Fibroblast of pulmonary artery (primary cell): ENCODE measurements around the gene ZNF84.

Experiments used
- DNase-seq: peaks from one replicate; pipeline ENCODE4 v3.0.0-alpha.2; 2010; ENCODE audit warnings: low read depth
- H3K4me3 ChIP-seq: replicated peaks from 2 replicates; pipeline ENCODE4 v1.5.1; 2011; ENCODE audit warnings: low read depth, mild to moderate bottlenecking, control low read depth, low read length, moderate library complexity
- CTCF ChIP-seq: IDR thresholded peaks from 2 replicates; pipeline ENCODE4 v1.5.1; 2011; ENCODE audit warnings: mild to moderate bottlenecking, control low read depth, low read length, inconsistent platforms; ENCODE audit errors: missing control alignments

ZNF84 gene

DNA sequence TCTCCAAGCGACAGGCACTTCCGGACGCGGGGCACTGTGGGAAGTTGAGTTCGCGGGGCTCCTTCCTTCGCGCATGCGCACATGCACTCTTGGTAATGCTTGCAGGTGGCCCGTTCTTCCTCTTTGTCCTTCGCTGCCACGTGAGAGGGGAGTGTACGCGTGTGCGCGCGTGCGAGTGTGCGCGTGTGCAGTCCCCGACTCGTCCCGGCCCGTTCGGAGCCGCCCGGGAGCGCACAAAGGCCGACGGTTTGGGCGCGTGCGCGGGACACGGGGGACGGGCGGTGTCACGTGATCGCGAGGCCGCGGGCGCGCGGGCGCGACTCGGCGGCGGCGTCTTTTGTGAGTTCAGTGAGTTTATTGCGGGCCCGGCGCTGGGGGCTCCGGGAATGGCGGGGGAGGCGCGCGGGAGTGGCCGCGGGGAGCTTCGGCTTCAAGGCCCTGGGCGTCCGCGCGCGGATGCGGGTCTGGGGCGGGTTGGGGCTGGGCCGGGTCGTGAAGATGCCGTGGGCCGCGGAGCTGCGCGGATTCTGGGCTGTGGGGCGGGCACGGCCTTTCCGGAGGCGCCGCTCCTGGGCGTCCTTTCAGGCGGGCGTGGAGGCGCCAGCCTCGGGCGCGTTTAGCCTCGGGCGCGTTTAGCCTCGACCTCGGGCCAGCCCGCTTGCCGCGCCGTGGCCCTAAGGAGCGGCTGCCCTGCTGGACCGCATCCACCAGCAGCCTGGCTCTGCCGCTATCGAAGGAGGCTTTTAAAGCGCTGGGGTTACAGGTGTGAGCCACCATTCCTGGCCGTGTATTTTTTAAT, at the start of gene ZNF84:
Gene ZNF84 (plus strand): TSS at position 303 of the 799 bp plus-strand sequence. CDS start 3,959 bp downstream, outside the sequence.
- DNase-seq: peak; percentile 99
- H3K4me3 ChIP-seq: peak within 1 kb of the TSS; percentile 81
- no peak for TF ChIP-seq CTCF

DNA sequence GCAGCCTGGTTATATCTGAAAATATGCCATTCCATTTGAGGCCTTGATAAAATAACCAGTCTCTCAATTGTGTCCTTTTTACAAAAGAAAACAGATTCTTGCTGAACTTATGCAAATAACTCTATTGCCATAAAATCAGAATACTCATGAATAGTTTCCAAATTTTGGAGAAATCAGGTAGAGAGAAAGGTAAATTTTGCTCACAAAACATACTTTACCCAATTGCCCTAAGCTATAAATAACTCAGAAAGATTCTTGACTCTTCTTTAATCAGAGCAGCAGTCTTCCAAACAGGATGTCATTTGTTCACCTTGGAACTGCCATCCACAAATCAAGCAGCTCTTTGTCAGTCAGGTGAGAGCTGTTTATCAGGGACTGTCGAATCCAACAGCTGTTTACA, 38.6 kb upstream of the ZNF84 start:
- TF ChIP-seq CTCF: no peak
- DNase-seq: no peak

DNA sequence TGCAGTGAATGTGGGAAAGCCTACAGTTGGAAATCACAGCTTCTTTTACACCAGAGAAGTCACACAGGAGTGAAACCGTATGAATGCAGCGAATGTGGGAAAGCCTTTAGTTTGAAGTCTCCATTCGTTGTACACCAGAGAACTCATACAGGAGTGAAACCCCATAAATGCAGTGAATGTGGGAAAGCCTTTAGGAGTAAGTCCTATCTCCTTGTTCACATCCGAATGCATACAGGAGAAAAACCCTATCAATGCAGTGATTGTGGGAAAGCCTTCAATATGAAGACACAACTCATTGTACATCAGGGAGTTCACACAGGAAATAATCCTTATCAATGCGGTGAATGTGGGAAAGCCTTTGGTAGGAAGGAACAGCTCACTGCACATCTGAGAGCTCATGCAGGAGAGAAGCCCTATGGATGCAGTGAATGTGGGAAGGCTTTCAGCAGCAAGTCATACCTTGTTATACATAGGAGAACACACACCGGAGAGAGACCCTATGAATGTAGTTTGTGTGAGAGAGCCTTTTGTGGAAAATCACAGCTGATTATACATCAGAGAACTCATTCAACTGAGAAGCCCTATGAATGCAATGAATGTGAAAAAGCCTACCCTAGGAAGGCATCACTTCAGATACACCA, 26.5 kb upstream of the ZNF84 start:
- H3K4me3 ChIP-seq: no peak overlapping the region
- DNase-seq: no peak
- no peak for TF ChIP-seq CTCF

More for the DNA sequence above, 38.6 kb upstream of the ZNF84 start:
- no peak overlapping the region for H3K4me3 ChIP-seq

GRCh38 chr12:133023566-133023965, 13.7 kb upstream of the ZNF84 start:
- H3K4me3 ChIP-seq: no peak overlapping the region
- TF ChIP-seq CTCF: no peak
- peak; percentile 13 for DNase-seq

GRCh38 chr12:133026996-133027395, 10.3 kb upstream of the ZNF84 start:
- no peak overlapping the region for H3K4me3 ChIP-seq
- no peak for DNase-seq
- no peak for TF ChIP-seq CTCF

GRCh38 chr12:133038118-133038709, 905 bp downstream of the ZNF84 start:
- H3K4me3 ChIP-seq: peak overlapping the region; percentile 81
- no peak for TF ChIP-seq CTCF
- DNase-seq: no peak
